ENCODE measurements around the gene TMEM154. TPM values are rescaled to one million over a fixed set of nuclear protein-coding genes. Genes with fewer than 3 reads are reported as not detected.

Gene TMEM154
- total RNA-seq, 1 experiment from 2014 or later, result 2.6 TPM

- intact Hi-C loops (cut with micrococcal nuclease; ENCODE audit: unreplicated experiment), result no loop called here
- H3K9me3 ChIP-seq (ENCODE audit: low read depth, low read length, poor library complexity, severe bottlenecking), result no peaks in the 10 kb centered on the region
- no peak overlapping the region for H3K4me3 ChIP-seq (ENCODE audit: low read depth, low read length, poor library complexity, severe bottlenecking)
- no peaks in the 10 kb centered on the region for H3K27me3 ChIP-seq (replicated peaks; ENCODE audit: insufficient read depth, low read depth, low read length, poor library complexity)
- no peaks in the 10 kb centered on the region for H3K4me1 ChIP-seq (ENCODE audit: insufficient read depth, low read length, poor library complexity, severe bottlenecking)
- no peak overlapping the region for H3K27ac ChIP-seq (ENCODE audit: low read depth, low read length, poor library complexity, severe bottlenecking)
- no peaks in the 10 kb centered on the region for H3K36me3 ChIP-seq (ENCODE audit: insufficient read depth, low read length, poor library complexity, severe bottlenecking)
- POLR2A ChIA-PET (ENCODE audit: low non-redundant PET), result no interaction called here
- no peak for TF ChIP-seq EZH2 (IDR thresholded peaks at IDR 0.05; ENCODE audit: borderline replicate concordance, low read depth, low read length, poor library complexity, severe bottlenecking)
- TF ChIP-seq, protein P1, sequence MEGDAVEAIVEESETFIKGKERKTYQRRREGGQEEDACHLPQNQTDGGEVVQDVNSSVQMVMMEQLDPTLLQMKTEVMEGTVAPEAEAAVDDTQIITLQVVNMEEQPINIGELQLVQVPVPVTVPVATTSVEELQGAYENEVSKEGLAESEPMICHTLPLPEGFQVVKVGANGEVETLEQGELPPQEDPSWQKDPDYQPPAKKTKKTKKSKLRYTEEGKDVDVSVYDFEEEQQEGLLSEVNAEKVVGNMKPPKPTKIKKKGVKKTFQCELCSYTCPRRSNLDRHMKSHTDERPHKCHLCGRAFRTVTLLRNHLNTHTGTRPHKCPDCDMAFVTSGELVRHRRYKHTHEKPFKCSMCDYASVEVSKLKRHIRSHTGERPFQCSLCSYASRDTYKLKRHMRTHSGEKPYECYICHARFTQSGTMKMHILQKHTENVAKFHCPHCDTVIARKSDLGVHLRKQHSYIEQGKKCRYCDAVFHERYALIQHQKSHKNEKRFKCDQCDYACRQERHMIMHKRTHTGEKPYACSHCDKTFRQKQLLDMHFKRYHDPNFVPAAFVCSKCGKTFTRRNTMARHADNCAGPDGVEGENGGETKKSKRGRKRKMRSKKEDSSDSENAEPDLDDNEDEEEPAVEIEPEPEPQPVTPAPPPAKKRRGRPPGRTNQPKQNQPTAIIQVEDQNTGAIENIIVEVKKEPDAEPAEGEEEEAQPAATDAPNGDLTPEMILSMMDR (conservative IDR thresholded peaks at IDR 0.05; ENCODE audit: low read depth, low read length), result no peak
- no peak for DNase-seq (ENCODE audit: low spot score)
- CTCF ChIA-PET, result no interaction called here
- BruUV-seq (replicated peaks), result no TSS peak
Measured at GRCh38 chr4:152693871-152694270, 14.1 kb upstream of the TMEM154 start.

DNA sequence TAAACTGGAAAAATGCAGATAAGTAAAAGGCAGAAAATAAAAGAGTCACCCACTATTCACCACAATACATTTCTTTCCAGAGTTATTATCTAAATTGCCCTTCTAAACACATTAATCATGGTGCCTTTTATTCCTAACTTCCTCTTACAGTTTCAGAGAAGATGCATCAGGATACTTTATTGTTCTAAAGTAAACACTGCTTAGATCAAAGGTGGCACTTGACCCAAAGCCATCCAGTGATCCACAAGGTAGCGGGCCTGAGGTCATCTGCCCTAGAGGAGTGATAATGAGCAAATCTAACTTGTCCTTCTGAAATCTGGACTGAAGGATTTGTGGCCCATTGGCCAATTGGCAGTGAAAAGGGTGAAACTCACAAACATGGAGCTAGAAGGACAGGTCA lies 12.0 kb upstream of the TMEM154 start:
- POLR2A ChIA-PET (ENCODE audit: low non-redundant PET), result no interaction called here
- intact Hi-C loops (cut with micrococcal nuclease; ENCODE audit: unreplicated experiment), result no loop called here
- TF ChIP-seq EZH2 (IDR thresholded peaks at IDR 0.05; ENCODE audit: borderline replicate concordance, low read depth, low read length, poor library complexity, severe bottlenecking), result no peak

GRCh38 chr4:152690706-152691651 lies 11.2 kb upstream of the TMEM154 start:
- ChIA-PET POLR2A (ENCODE audit: low non-redundant PET) (no interaction called here), CTCF (no interaction called here)
- DNase-seq (ENCODE audit: low spot score), result no peak
- H3K9me3 ChIP-seq (ENCODE audit: low read depth, low read length, poor library complexity, severe bottlenecking), result no peaks in the 10 kb centered on the region
- no TSS peak for BruUV-seq (replicated peaks)
- intact Hi-C loops (cut with micrococcal nuclease; ENCODE audit: unreplicated experiment), result no loop called here
- H3K27ac ChIP-seq (ENCODE audit: low read depth, low read length, poor library complexity, severe bottlenecking), result no peak overlapping the region
- TF ChIP-seq EZH2 (IDR thresholded peaks at IDR 0.05; ENCODE audit: borderline replicate concordance, low read depth, low read length, poor library complexity, severe bottlenecking), result no peak
- TF ChIP-seq, protein P1 (conservative IDR thresholded peaks at IDR 0.05; ENCODE audit: low read depth, low read length), result no peak
- no peaks in the 10 kb centered on the region for H3K27me3 ChIP-seq (replicated peaks; ENCODE audit: insufficient read depth, low read depth, low read length, poor library complexity)
- no peaks in the 10 kb centered on the region for H3K4me1 ChIP-seq (ENCODE audit: insufficient read depth, low read length, poor library complexity, severe bottlenecking)
- no peaks in the 10 kb centered on the region for H3K36me3 ChIP-seq (ENCODE audit: insufficient read depth, low read length, poor library complexity, severe bottlenecking)
- H3K4me3 ChIP-seq (ENCODE audit: low read depth, low read length, poor library complexity, severe bottlenecking), result no peak overlapping the region

More for the DNA sequence above, 12.0 kb upstream of the TMEM154 start:
- no peaks in the 10 kb centered on the region for H3K27me3 ChIP-seq (replicated peaks; ENCODE audit: insufficient read depth, low read depth, low read length, poor library complexity)
- H3K36me3 ChIP-seq (ENCODE audit: insufficient read depth, low read length, poor library complexity, severe bottlenecking), result no peaks in the 10 kb centered on the region
- no TSS peak for BruUV-seq (replicated peaks)
- DNase-seq (ENCODE audit: low spot score), result no peak
- no peaks in the 10 kb centered on the region for H3K9me3 ChIP-seq (ENCODE audit: low read depth, low read length, poor library complexity, severe bottlenecking)
- H3K4me1 ChIP-seq (ENCODE audit: insufficient read depth, low read length, poor library complexity, severe bottlenecking), result no peaks in the 10 kb centered on the region
- H3K27ac ChIP-seq (ENCODE audit: low read depth, low read length, poor library complexity, severe bottlenecking), result no peak overlapping the region
- no peak overlapping the region for H3K4me3 ChIP-seq (ENCODE audit: low read depth, low read length, poor library complexity, severe bottlenecking)
- CTCF ChIA-PET, result no interaction called here

All from A673 (cell line).